Inferior parietal cortex (tissue), 1 donor: ENCODE measurements around the gene OSR1.
"Not testable (repeated sequence)": the region's sequence is repeated elsewhere in the genome, so short reads cannot be mapped to it uniquely, and the experiment has no call there.

ENCODE experiments used
- DNase-seq: peaks from one replicate; pipeline ENCODE4 v3.0.0-alpha.2; 2016; ENCODE audit errors: extremely low spot score

Gene OSR1

GRCh38 chr2:19332503-19332902 is 25.9 kb downstream of the OSR1 start:
- no peak for DNase-seq

DNA sequence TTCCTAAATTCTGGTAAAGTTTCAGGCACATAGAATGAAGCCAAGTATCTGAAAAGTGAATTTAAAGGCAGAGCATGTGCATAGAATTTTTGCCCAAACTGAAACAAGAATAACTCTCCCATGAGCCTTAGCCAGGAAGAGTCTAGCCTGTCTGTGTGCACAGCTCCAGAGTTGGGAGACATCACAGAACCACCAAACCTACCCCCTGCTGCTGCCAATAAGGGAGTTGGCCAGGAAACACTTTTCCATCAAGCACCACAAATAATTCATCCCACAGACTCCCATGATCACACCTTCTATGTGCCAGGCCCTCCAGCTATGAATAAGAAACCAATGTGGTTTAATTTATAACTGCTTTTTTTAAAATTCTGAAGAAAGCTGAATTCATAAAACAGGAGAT is 27.0 kb downstream of the OSR1 start:
- no peak for DNase-seq

GRCh38 chr2:19330436-19330835 is 28.0 kb downstream of the OSR1 start:
- DNase-seq = no peak

DNA sequence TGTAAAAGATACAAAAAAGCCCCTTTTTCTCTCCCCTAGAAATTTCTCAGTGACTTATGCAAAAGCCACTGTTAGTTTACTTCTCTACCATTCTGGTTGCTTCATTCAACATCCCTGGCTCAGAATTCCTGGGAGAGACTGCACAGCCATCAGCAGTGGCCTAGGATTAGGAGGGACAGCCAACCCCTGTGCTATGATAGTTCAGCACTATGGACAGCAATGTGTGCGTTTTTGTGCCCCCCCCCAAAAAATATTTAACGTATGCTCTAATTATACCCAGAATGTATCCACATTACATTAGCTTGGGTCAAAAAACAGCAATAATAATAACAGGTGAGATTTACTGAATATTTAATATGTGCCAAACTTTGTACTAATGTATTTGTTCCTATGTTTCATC is 29.0 kb downstream of the OSR1 start:
- no peak for DNase-seq

DNA sequence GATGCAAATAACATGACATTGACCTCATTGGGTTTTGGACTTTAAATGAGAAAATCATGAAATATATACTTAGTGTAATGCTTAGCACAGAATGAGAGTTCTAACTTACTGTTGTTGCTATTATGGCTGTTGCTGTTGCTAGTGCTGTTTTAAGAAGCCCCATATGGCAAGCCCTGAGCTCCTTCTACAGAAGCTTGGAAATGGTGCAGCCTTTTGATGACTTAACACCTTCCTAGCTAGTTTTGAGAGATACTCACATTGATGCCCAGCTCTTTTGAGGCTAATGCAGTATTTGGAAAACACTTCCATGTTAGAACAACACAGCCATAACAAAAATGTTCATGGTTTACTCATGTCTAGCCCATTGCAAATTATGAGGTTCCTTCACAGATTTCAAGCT is 30.9 kb downstream of the OSR1 start:
- no peak for DNase-seq

- DNase-seq = no peak
Measured at GRCh38 chr2:19321946-19322345, 36.5 kb downstream of the OSR1 start.

DNA sequence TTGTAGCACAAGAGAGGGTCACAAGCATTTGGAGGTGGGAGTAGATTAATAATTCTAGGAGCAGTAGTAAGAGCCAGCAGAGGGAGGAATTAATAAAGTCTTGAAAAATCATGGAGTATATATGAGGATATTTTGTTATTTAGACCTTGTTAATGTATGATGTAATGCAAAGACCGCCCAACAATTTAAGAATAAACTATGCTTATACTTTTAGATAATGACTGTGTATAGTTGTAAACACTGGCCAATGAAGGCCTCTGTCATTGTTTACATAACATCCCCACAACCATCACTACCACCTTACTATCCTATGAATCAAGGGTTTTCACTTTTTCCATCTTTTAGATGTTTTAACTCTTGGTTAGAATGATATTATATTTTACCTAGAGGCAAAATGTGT is 37.6 kb downstream of the OSR1 start:
- no peak for DNase-seq

GRCh38 chr2:19319698-19320097 is 38.7 kb downstream of the OSR1 start:
- no peak for DNase-seq

DNA sequence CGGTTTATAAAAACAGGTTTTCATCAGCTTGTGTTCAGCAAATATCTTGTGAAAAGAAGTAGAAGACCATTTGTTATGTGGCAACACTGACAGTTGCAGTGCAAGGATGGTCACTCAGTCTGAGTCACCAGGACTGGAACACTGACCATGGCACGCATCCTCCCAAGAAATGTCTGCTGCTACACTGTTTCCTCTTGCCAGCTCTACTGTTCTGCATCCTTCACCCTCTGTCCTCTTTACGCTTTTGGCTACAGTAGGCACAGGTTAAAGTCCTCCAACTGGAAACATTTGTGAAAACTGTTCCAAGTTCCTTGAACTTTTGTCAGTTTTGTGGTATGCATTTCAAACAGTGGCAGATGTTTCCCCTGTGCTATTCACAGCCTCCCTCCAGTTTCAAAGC is 39.4 kb downstream of the OSR1 start:
- DNase-seq = no peak

DNA sequence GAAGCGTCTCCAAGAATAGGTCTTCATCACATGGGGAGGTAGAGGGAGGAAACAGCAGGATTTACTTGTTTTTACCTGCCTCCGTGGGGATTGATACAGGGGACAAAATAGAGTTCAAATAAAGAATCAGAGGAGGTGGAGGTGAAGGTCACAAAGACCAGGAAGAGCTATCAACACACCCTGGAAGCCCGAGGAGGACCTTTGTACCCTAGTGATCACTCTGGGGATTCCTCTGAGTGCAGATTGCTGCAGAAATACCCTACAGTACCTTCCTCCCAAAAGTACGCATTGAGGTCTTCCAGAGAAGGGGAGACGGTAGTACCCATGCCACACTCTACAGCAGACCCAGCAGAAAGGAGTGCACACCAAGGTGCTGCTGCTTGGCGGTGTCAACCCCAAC is 44.9 kb downstream of the OSR1 start:
- DNase-seq = no peak

GRCh38 chr2:19312949-19313348 is 45.5 kb downstream of the OSR1 start:
- no peak for DNase-seq

- DNase-seq = not testable (repeated sequence)
Measured at GRCh38 chr2:19306065-19306464, 52.4 kb downstream of the OSR1 start.

- DNase-seq = not testable (repeated sequence)
Measured at GRCh38 chr2:19305400-19306055, 52.9 kb downstream of the OSR1 start.

DNA sequence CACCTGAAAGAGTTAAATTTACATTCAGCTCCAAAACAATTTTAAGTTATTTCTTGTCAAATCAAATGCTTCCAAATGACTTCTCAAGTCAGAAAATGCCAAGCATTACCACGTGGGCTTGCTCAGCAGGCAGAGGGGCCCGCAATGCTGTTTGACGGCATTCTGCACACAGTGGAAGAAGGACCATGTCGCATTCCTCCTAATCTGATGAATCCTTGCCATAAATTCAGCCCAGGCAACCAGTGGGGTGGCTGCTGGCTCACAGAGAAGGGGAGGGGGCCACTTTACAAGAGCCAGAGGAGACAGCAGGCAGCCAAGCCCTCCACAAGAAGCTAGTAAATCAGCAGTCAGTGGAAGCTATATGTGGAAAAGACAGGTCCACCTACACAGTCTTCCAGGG is 56.7 kb downstream of the OSR1 start:
- DNase-seq = no peak
